ENCODE measurements around the gene ANKS1A. TPM values are rescaled to one million over a fixed set of nuclear protein-coding genes. Genes with fewer than 3 reads are reported as not detected.

The ANKS1A gene
- total and polyA plus RNA-seq, 2 experiments from 2014 or later = 12.1 to 31.9 TPM

DNA sequence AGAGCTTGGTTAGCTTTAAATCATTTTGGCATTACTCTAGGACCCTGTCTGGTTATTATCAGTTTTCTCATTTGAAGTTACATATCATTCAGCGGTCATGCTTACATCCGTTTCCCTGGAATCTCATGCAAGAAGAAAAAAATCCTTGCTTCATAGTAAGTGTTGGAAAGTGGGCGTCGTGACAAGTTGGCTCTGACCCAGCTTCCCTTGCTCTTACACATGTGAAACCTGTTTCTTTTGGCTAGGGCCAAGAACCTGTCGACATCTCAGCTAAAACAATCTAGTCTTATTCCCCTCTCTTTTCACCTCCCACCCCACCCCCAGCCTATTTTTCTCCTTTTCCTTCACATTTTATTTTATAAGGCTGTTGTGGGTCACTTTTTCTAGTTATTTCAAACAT is 45.5 kb downstream of the ANKS1A start:
- H3K9me3 Mint-ChIP-seq = no peaks in the 10 kb centered on the region
- H3K27ac Mint-ChIP-seq = no peak overlapping the region
- TF ChIP-seq, protein P1, sequence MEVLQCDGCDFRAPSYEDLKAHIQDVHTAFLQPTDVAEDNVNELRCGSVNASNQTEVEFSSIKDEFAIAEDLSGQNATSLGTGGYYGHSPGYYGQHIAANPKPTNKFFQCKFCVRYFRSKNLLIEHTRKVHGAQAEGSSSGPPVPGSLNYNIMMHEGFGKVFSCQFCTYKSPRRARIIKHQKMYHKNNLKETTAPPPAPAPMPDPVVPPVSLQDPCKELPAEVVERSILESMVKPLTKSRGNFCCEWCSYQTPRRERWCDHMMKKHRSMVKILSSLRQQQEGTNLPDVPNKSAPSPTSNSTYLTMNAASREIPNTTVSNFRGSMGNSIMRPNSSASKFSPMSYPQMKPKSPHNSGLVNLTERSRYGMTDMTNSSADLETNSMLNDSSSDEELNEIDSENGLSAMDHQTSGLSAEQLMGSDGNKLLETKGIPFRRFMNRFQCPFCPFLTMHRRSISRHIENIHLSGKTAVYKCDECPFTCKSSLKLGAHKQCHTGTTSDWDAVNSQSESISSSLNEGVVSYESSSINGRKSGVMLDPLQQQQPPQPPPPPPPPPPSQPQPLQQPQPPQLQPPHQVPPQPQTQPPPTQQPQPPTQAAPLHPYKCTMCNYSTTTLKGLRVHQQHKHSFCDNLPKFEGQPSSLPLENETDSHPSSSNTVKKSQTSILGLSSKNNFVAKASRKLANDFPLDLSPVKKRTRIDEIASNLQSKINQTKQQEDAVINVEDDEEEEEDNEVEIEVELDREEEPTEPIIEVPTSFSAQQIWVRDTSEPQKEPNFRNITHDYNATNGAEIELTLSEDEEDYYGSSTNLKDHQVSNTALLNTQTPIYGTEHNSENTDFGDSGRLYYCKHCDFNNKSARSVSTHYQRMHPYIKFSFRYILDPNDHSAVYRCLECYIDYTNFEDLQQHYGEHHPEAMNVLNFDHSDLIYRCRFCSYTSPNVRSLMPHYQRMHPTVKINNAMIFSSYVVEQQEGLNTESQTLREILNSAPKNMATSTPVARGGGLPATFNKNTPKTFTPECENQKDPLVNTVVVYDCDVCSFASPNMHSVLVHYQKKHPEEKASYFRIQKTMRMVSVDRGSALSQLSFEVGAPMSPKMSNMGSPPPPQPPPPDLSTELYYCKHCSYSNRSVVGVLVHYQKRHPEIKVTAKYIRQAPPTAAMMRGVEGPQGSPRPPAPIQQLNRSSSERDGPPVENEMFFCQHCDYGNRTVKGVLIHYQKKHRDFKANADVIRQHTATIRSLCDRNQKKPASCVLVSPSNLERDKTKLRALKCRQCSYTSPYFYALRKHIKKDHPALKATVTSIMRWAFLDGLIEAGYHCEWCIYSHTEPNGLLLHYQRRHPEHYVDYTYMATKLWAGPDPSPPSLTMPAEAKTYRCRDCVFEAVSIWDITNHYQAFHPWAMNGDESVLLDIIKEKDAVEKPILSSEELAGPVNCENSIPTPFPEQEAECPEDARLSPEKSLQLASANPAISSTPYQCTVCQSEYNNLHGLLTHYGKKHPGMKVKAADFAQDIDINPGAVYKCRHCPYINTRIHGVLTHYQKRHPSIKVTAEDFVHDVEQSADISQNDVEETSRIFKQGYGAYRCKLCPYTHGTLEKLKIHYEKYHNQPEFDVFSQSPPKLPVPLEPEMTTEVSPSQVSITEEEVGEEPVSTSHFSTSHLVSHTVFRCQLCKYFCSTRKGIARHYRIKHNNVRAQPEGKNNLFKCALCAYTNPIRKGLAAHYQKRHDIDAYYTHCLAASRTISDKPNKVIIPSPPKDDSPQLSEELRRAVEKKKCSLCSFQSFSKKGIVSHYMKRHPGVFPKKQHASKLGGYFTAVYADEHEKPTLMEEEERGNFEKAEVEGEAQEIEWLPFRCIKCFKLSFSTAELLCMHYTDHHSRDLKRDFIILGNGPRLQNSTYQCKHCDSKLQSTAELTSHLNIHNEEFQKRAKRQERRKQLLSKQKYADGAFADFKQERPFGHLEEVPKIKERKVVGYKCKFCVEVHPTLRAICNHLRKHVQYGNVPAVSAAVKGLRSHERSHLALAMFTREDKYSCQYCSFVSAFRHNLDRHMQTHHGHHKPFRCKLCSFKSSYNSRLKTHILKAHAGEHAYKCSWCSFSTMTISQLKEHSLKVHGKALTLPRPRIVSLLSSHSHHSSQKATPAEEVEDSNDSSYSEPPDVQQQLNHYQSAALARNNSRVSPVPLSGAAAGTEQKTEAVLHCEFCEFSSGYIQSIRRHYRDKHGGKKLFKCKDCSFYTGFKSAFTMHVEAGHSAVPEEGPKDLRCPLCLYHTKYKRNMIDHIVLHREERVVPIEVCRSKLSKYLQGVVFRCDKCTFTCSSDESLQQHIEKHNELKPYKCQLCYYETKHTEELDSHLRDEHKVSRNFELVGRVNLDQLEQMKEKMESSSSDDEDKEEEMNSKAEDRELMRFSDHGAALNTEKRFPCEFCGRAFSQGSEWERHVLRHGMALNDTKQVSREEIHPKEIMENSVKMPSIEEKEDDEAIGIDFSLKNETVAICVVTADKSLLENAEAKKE (CRISPR knock-in tag; IDR thresholded peaks at IDR 0.05) = no peak
- no peak for TF ChIP-seq CREB1 (CRISPR knock-in tag; IDR thresholded peaks at IDR 0.05; ENCODE audit: low read depth)
- TF ChIP-seq POLR2AphosphoS5 (IDR thresholded peaks at IDR 0.05; ENCODE audit: low read depth) = no peak
- no peak for TF ChIP-seq JUNB (IDR thresholded peaks at IDR 0.05; ENCODE audit: unreplicated experiment)
- Histone ChIP-seq H3K36me3 (ENCODE audit: insufficient read depth) (no peaks in the 10 kb centered on the region), H3K4me1 (ENCODE audit: insufficient read depth) (peaks cover 8% of the 10 kb centered on the region), H3K79me2 (replicated peaks; ENCODE audit: insufficient read depth) (peaks cover 34% of the 10 kb centered on the region), H4K20me1 (replicated peaks; ENCODE audit: insufficient read depth) (peaks cover 36% of the 10 kb centered on the region), H3K9me2 (ENCODE audit: insufficient read depth) (no peaks in the 10 kb centered on the region), H3K4me3 (no peak overlapping the region), H2AFZ (no peak overlapping the region), H3K27me3 (ENCODE audit: insufficient read depth) (no peaks in the 10 kb centered on the region), H3K27ac (ENCODE audit: low read depth) (no peak overlapping the region), H3F3A (replicated peaks; ENCODE audit: low read depth) (no peaks in the 10 kb centered on the region), H3K4me2 (no peak overlapping the region)
- H3K4me1 Mint-ChIP-seq = peaks cover 7% of the 10 kb centered on the region
- ATAC-seq (no peak), DNase-seq (ENCODE audit: low spot score) (no peak)
- no peaks in the 10 kb centered on the region for H3K36me3 Mint-ChIP-seq (ENCODE audit: low read depth)
- no peaks in the 10 kb centered on the region for H3K27me3 Mint-ChIP-seq (ENCODE audit: insufficient read depth, low read depth, poor library complexity)
- no peak overlapping the region for H3K4me3 Mint-ChIP-seq

GRCh38 chr6:34938268-34938667 is 49.2 kb downstream of the ANKS1A start:
- Histone ChIP-seq H3K4me1 (ENCODE audit: insufficient read depth) (no peaks in the 10 kb centered on the region), H3K36me3 (ENCODE audit: insufficient read depth) (no peaks in the 10 kb centered on the region), H3K4me3 (no peak overlapping the region), H4K20me1 (replicated peaks; ENCODE audit: insufficient read depth) (peaks cover 11% of the 10 kb centered on the region; the same call in 1 of the 2 replicates), H3F3A (replicated peaks; ENCODE audit: low read depth) (no peaks in the 10 kb centered on the region), H3K27me3 (ENCODE audit: insufficient read depth) (no peaks in the 10 kb centered on the region), H3K4me2 (no peak overlapping the region), H3K9me2 (ENCODE audit: insufficient read depth) (no peaks in the 10 kb centered on the region), H3K27ac (ENCODE audit: low read depth) (no peak overlapping the region), H3K79me2 (replicated peaks; ENCODE audit: insufficient read depth) (peaks cover 40% of the 10 kb centered on the region), H2AFZ (no peak overlapping the region)
- no peaks in the 10 kb centered on the region for H3K9me3 Mint-ChIP-seq
- peaks cover 2% of the 10 kb centered on the region; the same call in 1 of the 3 replicates for H3K36me3 Mint-ChIP-seq (ENCODE audit: low read depth)
- no peak overlapping the region for H3K4me3 Mint-ChIP-seq
- H3K27ac Mint-ChIP-seq = no peak overlapping the region
- H3K4me1 Mint-ChIP-seq = no peaks in the 10 kb centered on the region; the same call in 2 of the 3 replicates
- no peaks in the 10 kb centered on the region for H3K27me3 Mint-ChIP-seq (ENCODE audit: insufficient read depth, low read depth, poor library complexity)
- ATAC-seq (no peak), DNase-seq (ENCODE audit: low spot score) (no peak)
- TF ChIP-seq CREB1 (CRISPR knock-in tag; IDR thresholded peaks at IDR 0.05; ENCODE audit: low read depth) (no peak), POLR2AphosphoS5 (IDR thresholded peaks at IDR 0.05; ENCODE audit: low read depth) (no peak), ETS1 (IDR thresholded peaks at IDR 0.05) (no peak), ZNF331 (CRISPR knock-in tag; IDR thresholded peaks at IDR 0.05; ENCODE audit: low read depth) (no peak), STAT1 (IDR thresholded peaks at IDR 0.05; ENCODE audit: unreplicated experiment) (no peak)

Data from GM23338 (cell line).